ENCODE results near the gene PATJ.

The PATJ gene

DNA sequence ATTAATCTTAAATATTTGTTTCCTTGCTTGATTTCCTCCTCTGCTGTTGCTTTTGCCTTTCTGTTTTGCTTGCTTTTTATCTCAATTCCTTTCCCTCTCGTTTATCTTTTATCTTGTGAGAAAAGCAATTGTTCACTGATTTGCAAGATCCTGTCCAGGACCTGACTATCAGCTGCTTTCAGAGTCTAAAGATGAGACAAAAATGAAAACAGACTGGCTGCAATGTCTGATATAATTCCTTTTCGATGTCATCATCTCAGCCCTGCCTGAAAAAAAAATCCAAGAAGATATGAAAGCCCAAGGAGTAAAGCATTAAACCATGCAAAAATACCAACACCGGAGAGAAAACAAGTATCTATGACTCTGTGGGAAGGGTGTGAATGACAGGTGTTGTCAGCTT is 225.5 kb downstream of the PATJ start:
- ChIA-PET CTCF (no interaction called here), POLR2A (no interaction called here)
- no peak for TF ChIP-seq ZNF658 (tag by site-specific recombination; IDR thresholded peaks at IDR 0.05)
- no peak for TF ChIP-seq SP3 (tag by site-specific recombination; IDR thresholded peaks at IDR 0.05)
- TF ChIP-seq GLIS1 (tag by site-specific recombination; IDR thresholded peaks at IDR 0.05), result no peak
- TF ChIP-seq, protein P1, sequence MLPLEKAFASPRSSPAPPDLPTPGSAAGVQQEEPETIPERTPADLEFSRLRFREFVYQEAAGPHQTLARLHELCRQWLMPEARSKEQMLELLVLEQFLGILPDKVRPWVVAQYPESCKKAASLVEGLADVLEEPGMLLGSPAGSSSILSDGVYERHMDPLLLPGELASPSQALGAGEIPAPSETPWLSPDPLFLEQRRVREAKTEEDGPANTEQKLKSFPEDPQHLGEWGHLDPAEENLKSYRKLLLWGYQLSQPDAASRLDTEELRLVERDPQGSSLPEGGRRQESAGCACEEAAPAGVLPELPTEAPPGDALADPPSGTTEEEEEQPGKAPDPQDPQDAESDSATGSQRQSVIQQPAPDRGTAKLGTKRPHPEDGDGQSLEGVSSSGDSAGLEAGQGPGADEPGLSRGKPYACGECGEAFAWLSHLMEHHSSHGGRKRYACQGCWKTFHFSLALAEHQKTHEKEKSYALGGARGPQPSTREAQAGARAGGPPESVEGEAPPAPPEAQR (tag by site-specific recombination; IDR thresholded peaks at IDR 0.05), result no peak
- no peak for TF ChIP-seq ZNF211 (tag by site-specific recombination; IDR thresholded peaks at IDR 0.05; ENCODE audit: low read depth)
- TF ChIP-seq ZFP41 (tag by site-specific recombination; IDR thresholded peaks at IDR 0.05; ENCODE audit: borderline replicate concordance), result no peak
- no peak for TF ChIP-seq ZNF133 (tag by site-specific recombination; IDR thresholded peaks at IDR 0.05)
- TF ChIP-seq, protein P2, sequence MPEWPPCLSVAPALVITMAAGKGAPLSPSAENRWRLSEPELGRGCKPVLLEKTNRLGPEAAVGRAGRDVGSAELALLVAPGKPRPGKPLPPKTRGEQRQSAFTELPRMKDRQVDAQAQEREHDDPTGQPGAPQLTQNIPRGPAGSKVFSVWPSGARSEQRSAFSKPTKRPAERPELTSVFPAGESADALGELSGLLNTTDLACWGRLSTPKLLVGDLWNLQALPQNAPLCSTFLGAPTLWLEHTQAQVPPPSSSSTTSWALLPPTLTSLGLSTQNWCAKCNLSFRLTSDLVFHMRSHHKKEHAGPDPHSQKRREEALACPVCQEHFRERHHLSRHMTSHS (tag by site-specific recombination; IDR thresholded peaks at IDR 0.05), result no peak
- TF ChIP-seq, protein P3, sequence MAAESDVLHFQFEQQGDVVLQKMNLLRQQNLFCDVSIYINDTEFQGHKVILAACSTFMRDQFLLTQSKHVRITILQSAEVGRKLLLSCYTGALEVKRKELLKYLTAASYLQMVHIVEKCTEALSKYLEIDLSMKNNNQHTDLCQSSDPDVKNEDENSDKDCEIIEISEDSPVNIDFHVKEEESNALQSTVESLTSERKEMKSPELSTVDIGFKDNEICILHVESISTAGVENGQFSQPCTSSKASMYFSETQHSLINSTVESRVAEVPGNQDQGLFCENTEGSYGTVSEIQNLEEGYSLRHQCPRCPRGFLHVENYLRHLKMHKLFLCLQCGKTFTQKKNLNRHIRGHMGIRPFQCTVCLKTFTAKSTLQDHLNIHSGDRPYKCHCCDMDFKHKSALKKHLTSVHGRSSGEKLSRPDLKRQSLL (tag by site-specific recombination; IDR thresholded peaks at IDR 0.05), result no peak
- no peak for TF ChIP-seq ZNF792 (tag by site-specific recombination; IDR thresholded peaks at IDR 0.05)
- TF ChIP-seq, protein P4, sequence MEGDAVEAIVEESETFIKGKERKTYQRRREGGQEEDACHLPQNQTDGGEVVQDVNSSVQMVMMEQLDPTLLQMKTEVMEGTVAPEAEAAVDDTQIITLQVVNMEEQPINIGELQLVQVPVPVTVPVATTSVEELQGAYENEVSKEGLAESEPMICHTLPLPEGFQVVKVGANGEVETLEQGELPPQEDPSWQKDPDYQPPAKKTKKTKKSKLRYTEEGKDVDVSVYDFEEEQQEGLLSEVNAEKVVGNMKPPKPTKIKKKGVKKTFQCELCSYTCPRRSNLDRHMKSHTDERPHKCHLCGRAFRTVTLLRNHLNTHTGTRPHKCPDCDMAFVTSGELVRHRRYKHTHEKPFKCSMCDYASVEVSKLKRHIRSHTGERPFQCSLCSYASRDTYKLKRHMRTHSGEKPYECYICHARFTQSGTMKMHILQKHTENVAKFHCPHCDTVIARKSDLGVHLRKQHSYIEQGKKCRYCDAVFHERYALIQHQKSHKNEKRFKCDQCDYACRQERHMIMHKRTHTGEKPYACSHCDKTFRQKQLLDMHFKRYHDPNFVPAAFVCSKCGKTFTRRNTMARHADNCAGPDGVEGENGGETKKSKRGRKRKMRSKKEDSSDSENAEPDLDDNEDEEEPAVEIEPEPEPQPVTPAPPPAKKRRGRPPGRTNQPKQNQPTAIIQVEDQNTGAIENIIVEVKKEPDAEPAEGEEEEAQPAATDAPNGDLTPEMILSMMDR (tag by site-specific recombination; IDR thresholded peaks at IDR 0.05), result no peak
- TF ChIP-seq ZNF174 (tag by site-specific recombination; IDR thresholded peaks at IDR 0.05), result no peak
- no peaks in the 10 kb centered on the region; a peak in 1 of 3 replicates for H3K36me3 ChIP-seq (ENCODE audit: control insufficient read depth in 2 of 2, insufficient read depth in 1 of 2, low read length in 2 of 2)
- no peaks in the 10 kb centered on the region for H3K4me1 ChIP-seq (ENCODE audit: control insufficient read depth, insufficient read depth, low read length)
- H3K27ac ChIP-seq (ENCODE audit: extremely low read depth, low read depth, low read length), result no peak overlapping the region
- no peak overlapping the region for H3K4me3 ChIP-seq (ENCODE audit: low read depth, low read length)
- H3K9me3 ChIP-seq (ENCODE audit: control insufficient read depth, insufficient read depth, low read depth, low read length), result no peaks in the 10 kb centered on the region

DNA sequence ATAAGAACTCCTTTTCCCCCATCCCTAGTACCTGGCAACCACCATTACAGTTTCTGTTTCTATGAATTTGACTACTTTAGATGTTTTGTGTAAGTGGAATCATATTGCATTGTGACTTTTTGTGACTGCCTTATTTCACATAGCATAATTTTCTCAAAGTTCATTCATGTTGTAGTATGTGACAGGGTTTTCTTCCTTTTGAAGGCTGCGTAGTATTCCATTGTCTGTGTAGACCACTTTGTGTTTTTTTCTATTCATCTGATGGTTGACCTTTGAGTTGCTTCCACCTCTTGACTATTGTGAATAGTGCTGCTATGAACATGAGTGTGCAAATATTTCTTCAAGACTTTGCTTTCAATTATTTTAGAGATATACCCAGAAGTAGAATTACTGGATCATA is 226.6 kb downstream of the PATJ start:
- ChIA-PET POLR2A (no interaction called here), CTCF (no interaction called here)
- no peaks in the 10 kb centered on the region; a peak in 1 of 3 replicates for H3K36me3 ChIP-seq (ENCODE audit: control insufficient read depth in 2 of 2, insufficient read depth in 1 of 2, low read length in 2 of 2)
- TF ChIP-seq, protein P5, sequence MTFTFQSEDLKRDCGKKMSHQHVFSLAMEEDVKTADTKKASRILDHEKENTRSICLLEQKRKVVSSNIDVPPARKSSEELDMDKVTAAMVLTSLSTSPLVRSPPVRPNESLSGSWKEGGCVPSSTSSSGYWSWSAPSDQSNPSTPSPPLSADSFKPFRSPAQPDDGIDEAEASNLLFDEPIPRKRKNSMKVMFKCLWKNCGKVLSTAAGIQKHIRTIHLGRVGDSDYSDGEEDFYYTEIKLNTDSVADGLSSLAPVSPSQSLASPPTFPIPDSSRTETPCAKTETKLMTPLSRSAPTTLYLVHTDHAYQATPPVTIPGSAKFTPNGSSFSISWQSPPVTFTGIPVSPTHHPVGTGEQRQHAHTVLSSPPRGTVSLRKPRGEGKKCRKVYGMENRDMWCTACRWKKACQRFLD (tag by site-specific recombination; IDR thresholded peaks at IDR 0.05), result no peak
- TF ChIP-seq, protein P6, sequence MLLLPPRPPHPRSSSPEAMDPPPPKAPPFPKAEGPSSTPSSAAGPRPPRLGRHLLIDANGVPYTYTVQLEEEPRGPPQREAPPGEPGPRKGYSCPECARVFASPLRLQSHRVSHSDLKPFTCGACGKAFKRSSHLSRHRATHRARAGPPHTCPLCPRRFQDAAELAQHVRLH (tag by site-specific recombination; IDR thresholded peaks at IDR 0.05), result peak; percentile 69
- TF ChIP-seq, protein P7, sequence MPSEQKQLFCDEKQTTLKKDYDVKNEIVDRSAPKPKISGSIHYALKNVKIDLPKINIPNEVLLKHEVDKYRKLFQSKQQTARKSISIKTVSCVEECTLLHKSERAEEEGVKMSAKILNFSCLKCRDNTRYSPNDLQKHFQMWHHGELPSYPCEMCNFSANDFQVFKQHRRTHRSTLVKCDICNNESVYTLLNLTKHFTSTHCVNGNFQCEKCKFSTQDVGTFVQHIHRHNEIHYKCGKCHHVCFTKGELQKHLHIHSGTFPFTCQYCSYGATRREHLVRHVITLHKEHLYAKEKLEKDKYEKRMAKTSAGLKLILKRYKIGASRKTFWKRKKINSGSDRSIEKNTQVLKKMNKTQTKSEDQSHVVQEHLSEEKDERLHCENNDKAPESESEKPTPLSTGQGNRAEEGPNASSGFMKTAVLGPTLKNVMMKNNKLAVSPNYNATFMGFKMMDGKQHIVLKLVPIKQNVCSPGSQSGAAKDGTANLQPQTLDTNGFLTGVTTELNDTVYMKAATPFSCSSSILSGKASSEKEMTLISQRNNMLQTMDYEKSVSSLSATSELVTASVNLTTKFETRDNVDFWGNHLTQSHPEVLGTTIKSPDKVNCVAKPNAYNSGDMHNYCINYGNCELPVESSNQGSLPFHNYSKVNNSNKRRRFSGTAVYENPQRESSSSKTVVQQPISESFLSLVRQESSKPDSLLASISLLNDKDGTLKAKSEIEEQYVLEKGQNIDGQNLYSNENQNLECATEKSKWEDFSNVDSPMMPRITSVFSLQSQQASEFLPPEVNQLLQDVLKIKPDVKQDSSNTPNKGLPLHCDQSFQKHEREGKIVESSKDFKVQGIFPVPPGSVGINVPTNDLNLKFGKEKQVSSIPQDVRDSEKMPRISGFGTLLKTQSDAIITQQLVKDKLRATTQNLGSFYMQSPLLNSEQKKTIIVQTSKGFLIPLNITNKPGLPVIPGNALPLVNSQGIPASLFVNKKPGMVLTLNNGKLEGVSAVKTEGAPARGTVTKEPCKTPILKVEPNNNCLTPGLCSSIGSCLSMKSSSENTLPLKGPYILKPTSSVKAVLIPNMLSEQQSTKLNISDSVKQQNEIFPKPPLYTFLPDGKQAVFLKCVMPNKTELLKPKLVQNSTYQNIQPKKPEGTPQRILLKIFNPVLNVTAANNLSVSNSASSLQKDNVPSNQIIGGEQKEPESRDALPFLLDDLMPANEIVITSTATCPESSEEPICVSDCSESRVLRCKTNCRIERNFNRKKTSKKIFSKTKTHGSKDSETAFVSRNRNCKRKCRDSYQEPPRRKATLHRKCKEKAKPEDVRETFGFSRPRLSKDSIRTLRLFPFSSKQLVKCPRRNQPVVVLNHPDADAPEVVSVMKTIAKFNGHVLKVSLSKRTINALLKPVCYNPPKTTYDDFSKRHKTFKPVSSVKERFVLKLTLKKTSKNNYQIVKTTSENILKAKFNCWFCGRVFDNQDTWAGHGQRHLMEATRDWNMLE (tag by site-specific recombination; conservative IDR thresholded peaks at IDR 0.05; ENCODE audit: low read depth), result no peak
- peak; percentile 90 for TF ChIP-seq ZNF146 (tag by site-specific recombination; IDR thresholded peaks at IDR 0.05)
- no peak overlapping the region for H3K27ac ChIP-seq (ENCODE audit: extremely low read depth, low read depth, low read length)
- no peaks in the 10 kb centered on the region for H3K4me1 ChIP-seq (ENCODE audit: control insufficient read depth, insufficient read depth, low read length)
- no peak overlapping the region for H3K4me3 ChIP-seq (ENCODE audit: low read depth, low read length)
- H3K9me3 ChIP-seq (ENCODE audit: control insufficient read depth, insufficient read depth, low read depth, low read length), result no peaks in the 10 kb centered on the region
